Prostate gland (tissue), 2 donors: ENCODE results near the gene GSPT2.

Source experiments
- CTCF ChIP-seq, 4 experiments: fragments of 200-600 bp in 2 of 4; fragments of 450-650 bp in 2 of 4; sonication (generic) in 2 of 4; IDR thresholded peaks; 1 replicate in 3 of 4; 2 replicates in 1 of 4; pipeline ENCODE4 v1.5.1; 2016 to 2019; ENCODE audit warnings: antibody characterized with exemption in 4 of 4, mild to moderate bottlenecking in 2 of 4, moderate library complexity in 2 of 4
- POLR2A ChIP-seq: fragments of 450-650 bp; IDR thresholded peaks from one replicate; pipeline ENCODE4 v1.6.1; 2016; ENCODE audit warnings: antibody characterized with exemption, mild to moderate bottlenecking
- POLR2AphosphoS5 ChIP-seq: sonication (generic); formaldehyde crosslinking; IDR thresholded peaks from one replicate; pipeline ENCODE4 v1.6.1; 2017; ENCODE audit warnings: antibody characterized with exemption

- TF ChIP-seq CTCF (IDR thresholded peaks at IDR 0.05) (no peak), POLR2AphosphoS5 (no peak), POLR2A (no peak)
Measured at GRCh38 chrX:51737091-51737490, 6.2 kb upstream of the GSPT2 start.
